Brain pericyte (primary cell): ENCODE measurements around the gene ZNF32.

ENCODE experiments used
- DNase-seq: peaks from one replicate; pipeline ENCODE4 v3.0.0-alpha.2; 2012; ENCODE audit warnings: low read depth, low spot score

Gene ZNF32

GRCh38 chr10:43681220-43681619, 32.5 kb upstream of the ZNF32 start:
- no peak for DNase-seq

- no peak for DNase-seq
Observed at GRCh38 chr10:43680035-43680434, 31.4 kb upstream of the ZNF32 start.

GRCh38 chr10:43679509-43679908, 30.8 kb upstream of the ZNF32 start:
- no peak for DNase-seq

- no peak for DNase-seq
Observed at GRCh38 chr10:43678654-43679053, 30.0 kb upstream of the ZNF32 start.

DNA sequence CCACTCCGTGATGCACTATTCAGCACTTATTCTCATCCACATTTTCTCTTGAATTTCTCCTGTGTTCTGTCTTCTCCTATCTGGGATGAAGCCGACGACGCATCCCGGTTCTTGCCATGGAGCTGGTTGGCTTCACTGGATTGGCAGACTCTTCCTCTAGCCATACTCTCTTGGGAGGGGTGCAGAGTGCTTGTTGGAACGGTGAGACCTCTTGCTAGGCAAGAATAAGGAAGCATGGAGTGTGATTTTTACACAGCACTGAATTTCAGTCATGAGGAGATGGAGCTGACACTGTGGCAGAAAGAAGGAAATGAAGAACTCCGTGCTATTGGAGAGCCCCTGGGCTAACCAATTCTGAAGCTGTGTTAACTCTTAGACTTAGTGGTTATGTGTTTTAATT, 28.2 kb upstream of the ZNF32 start:
- no peak for DNase-seq

DNA sequence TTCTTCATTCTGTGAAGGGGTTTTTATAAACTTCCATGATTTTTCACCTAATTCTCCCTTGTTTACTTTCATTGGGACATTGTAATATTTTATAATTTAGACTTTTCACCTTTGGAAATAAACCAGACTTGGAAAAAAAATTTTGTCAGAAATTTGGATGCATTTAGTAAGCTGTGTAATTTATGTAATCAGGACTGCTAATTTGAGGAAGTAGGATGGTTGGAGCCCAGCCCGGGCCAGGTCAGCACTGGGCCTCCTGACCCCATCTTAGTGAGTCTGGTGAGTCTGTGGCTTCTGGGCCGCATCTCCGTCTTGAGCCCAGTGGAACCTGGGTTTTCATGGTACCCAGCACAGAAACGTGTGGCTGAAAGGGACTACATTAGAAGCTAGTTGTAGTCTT, 27.6 kb upstream of the ZNF32 start:
- no peak for DNase-seq

GRCh38 chr10:43674553-43675210, 26.0 kb upstream of the ZNF32 start:
- no peak for DNase-seq

DNA sequence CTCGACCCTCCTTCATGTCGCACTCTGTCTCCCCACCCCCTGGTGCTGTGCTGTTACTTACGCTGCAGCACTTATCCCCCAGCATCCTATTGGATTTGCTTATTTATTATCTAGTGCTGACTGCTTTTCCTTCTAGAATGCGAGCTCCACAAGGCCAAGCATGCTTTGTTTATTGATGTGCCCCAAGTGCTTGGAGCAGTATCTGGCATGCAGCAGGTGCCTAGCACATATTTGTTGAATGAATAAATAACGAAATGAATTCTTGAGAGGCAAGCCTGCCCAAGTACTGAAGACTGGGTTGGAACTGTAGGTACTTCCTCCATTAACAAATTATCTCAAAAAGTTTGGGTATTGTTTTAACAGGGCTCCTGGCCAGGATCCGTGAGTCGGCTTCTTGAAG, 24.8 kb upstream of the ZNF32 start:
- DNase-seq, result no peak

DNA sequence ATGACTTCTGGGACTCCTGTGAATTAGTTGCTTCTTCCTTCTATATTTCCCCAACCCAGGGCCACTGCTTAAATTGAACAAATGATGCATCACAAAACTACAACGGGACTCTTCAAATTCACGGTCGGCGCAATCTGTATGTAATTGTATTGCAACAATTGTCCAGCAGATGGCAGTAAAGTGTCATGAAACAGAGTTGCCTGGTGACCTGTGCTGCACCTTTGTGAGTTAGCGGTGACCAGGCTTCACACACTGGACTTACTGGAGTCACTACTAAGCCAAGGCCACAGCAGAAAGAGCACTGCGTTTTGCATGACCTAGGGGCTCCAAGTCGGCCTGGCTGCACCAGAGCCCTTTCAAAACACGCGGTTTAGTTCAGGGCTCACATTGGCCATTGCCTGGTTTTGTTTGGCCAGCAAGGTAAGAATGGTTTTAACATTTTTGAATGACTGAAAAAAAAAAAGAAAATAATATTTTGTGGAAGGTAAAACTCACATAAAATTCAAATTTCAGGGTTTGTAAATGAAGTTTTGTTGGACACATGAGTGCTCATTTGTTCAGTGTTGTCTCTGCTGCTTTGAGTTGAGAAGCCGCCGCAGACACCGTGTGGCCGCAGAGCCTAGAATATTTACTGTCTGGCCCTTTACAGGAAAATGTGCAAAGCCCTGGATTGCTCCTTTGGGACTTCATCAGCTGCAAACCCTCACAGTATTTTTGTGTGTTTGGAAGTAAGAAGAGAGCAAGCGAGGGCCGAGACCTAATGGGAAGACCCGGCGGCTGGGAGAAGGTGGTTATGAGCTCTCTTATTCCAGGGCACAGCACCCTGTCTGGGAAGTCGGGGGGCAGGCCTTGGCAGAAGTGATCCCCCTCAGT, 23.2 kb upstream of the ZNF32 start:
- peak; percentile 30 for DNase-seq

GRCh38 chr10:43669386-43669785, 20.7 kb upstream of the ZNF32 start:
- no peak for DNase-seq

DNA sequence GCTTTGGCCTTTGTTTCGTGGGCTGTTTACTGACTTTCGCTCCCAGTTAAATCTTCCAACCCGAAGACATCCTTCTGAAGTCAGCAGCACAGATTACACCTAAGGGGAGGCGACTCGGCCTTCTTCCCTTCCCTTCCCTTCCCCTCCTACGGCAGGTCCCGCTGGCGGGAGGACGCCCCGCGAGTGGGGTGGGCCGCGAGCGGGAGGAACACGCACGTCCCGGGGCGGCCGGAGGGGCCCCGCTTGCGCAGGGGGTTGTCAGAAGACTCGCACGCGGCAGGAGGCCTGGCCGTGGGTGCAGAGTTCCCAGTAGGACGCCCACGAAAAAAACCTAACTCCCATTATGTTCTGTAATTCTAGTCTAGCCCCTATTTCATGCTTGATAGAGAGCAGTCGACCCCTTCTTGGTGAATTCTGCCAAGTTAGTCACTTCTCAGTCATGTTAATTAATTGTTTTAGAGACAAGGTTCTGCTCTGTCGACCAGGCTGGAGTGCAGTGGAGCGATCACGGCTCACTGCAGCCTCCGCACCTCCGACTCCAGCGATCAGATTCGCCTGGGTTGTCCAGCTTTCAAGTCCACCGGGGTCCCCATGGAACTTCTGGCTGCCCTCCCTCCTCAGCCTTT, 19.2 kb upstream of the ZNF32 start:
- DNase-seq, result no peak

DNA sequence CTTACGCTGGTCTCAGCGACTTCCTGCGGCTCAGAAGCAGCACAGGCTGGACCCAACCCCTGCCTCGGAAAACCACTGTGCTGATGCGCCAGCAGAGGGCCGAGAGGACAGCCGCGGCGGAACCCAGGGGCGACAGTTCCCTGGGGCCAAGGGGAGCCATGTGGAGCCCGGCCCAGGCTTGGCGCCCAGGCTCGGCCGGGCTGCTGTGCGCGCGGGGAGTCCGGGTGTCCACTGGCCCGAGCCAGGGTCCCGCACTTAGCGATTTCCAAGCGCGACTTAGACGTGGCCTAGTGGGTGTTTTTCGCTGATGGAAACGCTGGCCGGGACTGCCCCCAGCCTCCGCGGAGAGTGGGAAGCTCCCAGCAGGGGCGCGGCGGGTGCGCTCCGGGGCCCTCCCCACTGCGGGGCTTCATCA, 18.6 kb upstream of the ZNF32 start:
- DNase-seq, result no peak

DNA sequence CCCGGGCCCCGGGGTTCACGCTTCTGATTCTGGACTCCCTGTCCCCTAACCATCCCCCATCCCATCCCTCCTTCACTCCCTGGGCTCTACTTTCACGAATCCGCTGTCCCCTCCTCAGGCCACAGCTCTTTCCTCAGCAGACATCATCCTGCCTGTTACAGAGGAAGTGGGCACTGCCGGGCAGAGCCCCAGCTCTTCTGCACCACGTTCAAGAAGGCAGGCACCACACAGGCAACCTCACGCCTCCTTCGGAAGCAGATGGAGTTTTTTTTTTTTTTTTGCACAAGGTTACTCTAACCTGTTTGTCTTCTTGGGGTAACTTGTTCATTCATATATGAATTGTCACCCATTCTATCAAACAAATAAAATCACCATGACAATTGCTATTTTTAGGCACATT, 17.9 kb upstream of the ZNF32 start:
- no peak for DNase-seq

- no peak for DNase-seq
Observed at GRCh38 chr10:43665054-43665453, 16.4 kb upstream of the ZNF32 start.

DNA sequence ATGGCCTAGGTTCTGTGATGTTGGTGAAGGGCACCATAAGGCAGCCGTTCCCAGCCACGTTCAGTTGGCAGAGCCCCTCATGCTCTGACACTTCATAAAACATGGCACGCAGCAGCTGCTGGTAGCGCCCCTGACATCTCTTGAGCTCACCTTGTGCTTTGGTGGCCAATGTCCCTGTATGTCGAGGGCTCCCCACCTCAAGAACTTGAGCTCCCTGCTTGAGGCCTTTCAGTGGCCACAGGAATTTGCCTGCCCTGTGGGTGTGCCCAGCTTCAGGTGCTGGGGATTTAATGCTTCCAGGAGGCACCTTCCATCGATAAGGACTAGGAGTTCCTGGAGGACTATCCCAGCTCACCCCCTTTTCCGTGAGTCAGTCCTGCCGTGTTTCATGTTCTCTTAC, 9.5 kb upstream of the ZNF32 start:
- no peak for DNase-seq

DNA sequence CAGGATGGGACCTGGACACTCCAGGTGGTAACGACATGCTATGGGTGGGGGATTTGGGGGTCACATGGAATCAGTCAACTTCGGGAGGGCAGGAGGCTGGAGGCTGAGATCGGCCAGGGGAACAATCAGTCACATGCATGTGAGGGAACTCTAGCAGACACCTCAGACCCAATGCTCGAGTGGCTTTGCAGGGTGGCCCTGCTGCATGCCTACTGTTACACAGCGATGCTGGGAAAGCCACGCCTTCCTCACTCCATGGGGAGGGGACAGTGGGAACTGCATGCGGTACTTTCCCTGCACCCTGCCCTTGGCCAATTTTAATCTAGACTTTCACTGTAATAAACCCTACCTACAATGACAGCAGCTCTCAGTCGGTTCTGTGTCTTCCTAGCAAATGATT, 6.6 kb upstream of the ZNF32 start:
- DNase-seq, result no peak

DNA sequence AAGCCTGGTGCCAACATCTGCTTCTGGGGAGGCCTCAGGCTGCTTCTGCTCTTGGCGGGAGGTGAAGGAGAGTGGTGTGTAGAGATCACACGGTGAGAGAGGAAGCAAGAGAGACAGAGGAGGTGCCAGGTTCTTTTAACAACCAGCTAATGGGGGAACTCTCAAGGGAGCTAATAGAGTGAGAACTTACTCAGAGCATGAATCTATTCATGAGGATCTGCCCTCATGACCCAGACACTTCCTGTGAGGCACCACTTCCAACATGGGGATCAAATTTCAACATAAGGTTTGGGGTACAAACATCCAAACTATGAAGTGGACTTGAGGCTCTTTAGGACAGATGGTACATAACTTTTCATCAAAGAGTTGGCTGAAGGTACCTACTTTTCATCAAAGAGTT, 5.1 kb upstream of the ZNF32 start:
- DNase-seq, result no peak

GRCh38 chr10:43649185-43649523, 473 bp upstream of the ZNF32 start:
- peak; percentile 29 for DNase-seq

DNA sequence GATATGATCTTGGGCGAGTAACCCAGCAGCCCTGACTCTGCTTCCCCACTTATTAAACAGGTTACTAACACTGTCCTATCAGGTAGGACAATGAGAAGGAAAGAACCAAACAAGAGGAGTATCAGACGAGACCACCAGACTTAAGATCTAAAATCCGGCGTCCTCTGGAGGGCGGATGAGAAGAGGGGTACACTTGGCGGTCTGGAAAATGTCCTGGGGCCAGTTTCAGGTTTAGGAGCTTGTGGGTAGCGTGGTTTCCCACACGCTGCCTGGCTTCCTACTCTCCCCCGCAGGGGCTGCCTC, 635 bp downstream of the ZNF32 start:
- no peak for DNase-seq

DNA sequence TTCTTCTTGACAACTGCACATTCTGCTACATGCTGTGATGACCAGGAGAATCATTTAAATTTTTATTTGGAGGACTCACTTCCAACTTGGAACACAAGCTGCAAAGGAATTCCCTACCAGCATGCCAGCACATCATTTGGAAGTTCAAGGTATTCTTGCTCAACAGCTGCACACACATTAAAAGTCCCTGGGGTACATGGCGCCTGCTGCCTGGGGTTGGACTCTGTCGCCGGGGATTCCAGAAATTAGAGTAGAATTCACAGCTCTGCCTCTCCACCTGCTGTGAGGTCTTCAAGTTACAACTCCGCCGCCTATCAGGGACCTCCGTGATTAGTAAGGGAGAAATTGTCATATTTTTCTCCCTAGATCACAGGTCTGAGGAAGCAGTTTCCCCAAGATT, 1.1 kb downstream of the ZNF32 start:
- DNase-seq, result no peak

GRCh38 chr10:43645866-43646265, 2.8 kb downstream of the ZNF32 start:
- no peak for DNase-seq

GRCh38 chr10:43644252-43644651, 4.4 kb downstream of the ZNF32 start:
- no peak for DNase-seq

- DNase-seq, result no peak
Observed at GRCh38 chr10:43640603-43641002, 8.1 kb downstream of the ZNF32 start.
